BJ (cell line): ENCODE results near the gene ZNF556. TPM values are rescaled to one million over a fixed set of nuclear protein-coding genes. Genes with fewer than 3 reads are reported as not detected.

ENCODE experiments used
- CTCF ChIA-PET: fragments of 350-600 bp; formaldehyde crosslinking; extraction: SDS; loops from one replicate; lab custom pipeline; 2021; ENCODE audit warnings: antibody characterized with exemption, inconsistent platforms; lab: Yijun Ruan, JAX
- POLR2A ChIA-PET: fragments of 300-600 bp; sonication (Branson Sonifier 250); formaldehyde crosslinking; extraction: SDS; loops from one replicate; lab custom pipeline; 2021; ENCODE audit warnings: antibody characterized with exemption; lab: Charles Lee
- DNase-seq: peaks from one replicate; pipeline ENCODE4 v3.0.0-alpha.2; 2011; ENCODE audit warnings: low read depth
- H3K27me3 ChIP-seq: 2 replicates; pipeline ENCODE4 v1.6.0; 2011; ENCODE audit warnings: low read length; ENCODE audit not compliant: control insufficient read depth, insufficient read depth
- H3K36me3 ChIP-seq: 2 replicates; pipeline ENCODE4 v1.5.1; 2011; ENCODE audit warnings: low read length; ENCODE audit not compliant: control insufficient read depth, insufficient read depth
- H3K4me3 ChIP-seq: 2 replicates; pipeline ENCODE4 v1.5.1; 2011; ENCODE audit warnings: low read depth, mild to moderate bottlenecking, control low read depth, low read length
- CTCF ChIP-seq: IDR thresholded peaks from 2 replicates; pipeline ENCODE4 v1.5.1; 2011; ENCODE audit warnings: low read depth, mild to moderate bottlenecking, control low read depth, inconsistent platforms, low read length, moderate library complexity; ENCODE audit not compliant: insufficient read depth
- polyA plus RNA-seq: library from polyadenylated mRNA; depleted of rRNA; stranded (reverse); fragments of >200 nt; gene quantifications from 2 replicates; pipeline ENCODE4 v1.2.3, GENCODE V29; 2011

Gene ZNF556
- polyA plus RNA-seq, 1 experiment, result not detected

DNA sequence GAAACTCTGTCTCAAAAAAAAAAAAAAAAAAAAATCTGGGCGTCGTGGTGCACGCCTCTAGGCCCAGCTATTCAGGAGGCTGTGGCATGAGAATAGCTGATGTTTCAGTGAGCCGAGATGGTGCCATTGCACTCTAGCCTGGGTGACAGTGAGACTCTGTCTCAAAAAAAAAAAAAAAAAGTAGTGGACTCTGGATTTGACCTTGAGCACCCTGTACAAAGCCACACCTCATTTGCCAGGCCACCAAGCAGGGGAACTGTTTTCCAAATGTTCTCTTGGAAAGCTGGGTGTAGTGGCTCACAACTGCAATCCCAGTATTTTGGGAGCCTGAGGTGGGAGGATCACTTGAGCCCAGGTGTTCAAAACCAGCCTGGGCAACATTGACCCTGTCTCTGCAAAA is 29.7 kb upstream of the ZNF556 start:
- ChIA-PET CTCF (interaction anchor here (0.7 kb wide), 1 partner anchor 50 kb away, joined by 4 read pairs; no protein-coding TSS in a partner anchor), POLR2A (no interaction called here)
- TF ChIP-seq CTCF, result no peak

DNA sequence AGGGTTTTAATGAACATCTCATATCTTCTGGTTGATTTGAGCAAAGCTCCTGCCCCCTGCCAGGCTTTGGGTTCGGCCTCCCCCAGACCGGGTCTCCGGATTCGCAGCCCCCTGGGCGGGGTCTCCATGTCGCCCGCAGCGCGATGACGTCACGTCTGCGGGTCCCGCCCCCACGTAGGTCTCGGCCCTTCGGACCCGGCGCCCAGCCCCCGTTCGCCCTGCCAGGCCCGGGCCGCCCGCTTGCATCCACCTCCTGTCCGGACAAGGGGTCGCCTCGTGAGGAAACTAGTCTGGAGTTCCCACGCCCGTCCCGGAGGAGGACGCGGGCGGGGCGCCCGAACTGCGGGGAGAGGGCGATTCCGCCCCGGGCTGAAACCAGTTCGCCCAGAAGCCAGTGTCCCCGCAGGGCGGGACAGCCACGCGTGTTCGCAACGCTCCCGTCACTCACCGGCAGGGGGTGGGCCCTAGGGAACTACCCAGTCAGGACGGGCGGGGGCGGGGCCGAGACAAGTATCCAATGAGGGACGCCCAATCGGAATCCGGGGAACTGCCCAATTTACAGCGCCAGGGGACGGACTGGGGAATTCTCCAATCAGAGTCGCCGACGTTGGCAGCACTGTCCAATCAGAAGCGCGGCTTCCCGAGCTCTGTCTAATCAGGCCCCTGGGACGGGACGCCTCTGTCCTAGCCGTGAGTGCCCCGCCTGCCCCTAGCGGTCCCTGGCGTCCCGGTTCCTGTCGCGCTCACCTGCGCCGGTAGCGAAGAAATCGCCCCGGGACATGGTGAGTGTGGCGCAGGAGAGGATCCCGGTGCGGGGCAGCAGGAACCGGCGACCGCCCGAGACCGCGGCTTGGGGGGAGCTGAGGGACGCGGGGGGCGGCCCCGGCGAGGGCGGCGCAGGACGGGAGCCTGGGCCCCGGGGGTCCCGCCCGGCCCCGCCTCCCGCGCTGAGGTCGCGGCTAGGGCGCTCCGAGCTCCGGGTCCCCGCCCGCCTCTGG is 26.0 kb upstream of the ZNF556 start, which contains the start of gene ZNF555:
TSS of gene ZNF555 (plus strand) at position 682 of the 998 bp plus-strand sequence. CDS start at position 780, 98 bp downstream.
- CTCF ChIA-PET, result interaction anchor here (0.8 to 1.6 kb wide), 5 partner anchors 10 to 193 kb away, joined by 3 to 5 read pairs (median 3); partner anchors contain the start of gene ZNF554
- TF ChIP-seq CTCF, result peak; percentile 56
- Histone ChIP-seq H3K36me3 (no peaks in the 10 kb centered on the region; the same call in 1 of the 2 replicates), H3K27me3 (no peaks in the 10 kb centered on the region), H3K4me3 (peak within 1 kb of the TSS; percentile 93)
- DNase-seq, result peak; percentile 95
- POLR2A ChIA-PET, result interaction anchor here (0.5 to 1.0 kb wide), 2 partner anchors 60 to 139 kb away, joined by 3 read pairs; partner anchors contain the start of gene ZNF57

More for the DNA sequence above, 29.7 kb upstream of the ZNF556 start:
- no peaks in the 10 kb centered on the region for H3K27me3 ChIP-seq
- no peak overlapping the region for H3K4me3 ChIP-seq
- DNase-seq, result no peak
- H3K36me3 ChIP-seq, result peaks cover 2% of the 10 kb centered on the region; the same call in 1 of the 2 replicates

DNA sequence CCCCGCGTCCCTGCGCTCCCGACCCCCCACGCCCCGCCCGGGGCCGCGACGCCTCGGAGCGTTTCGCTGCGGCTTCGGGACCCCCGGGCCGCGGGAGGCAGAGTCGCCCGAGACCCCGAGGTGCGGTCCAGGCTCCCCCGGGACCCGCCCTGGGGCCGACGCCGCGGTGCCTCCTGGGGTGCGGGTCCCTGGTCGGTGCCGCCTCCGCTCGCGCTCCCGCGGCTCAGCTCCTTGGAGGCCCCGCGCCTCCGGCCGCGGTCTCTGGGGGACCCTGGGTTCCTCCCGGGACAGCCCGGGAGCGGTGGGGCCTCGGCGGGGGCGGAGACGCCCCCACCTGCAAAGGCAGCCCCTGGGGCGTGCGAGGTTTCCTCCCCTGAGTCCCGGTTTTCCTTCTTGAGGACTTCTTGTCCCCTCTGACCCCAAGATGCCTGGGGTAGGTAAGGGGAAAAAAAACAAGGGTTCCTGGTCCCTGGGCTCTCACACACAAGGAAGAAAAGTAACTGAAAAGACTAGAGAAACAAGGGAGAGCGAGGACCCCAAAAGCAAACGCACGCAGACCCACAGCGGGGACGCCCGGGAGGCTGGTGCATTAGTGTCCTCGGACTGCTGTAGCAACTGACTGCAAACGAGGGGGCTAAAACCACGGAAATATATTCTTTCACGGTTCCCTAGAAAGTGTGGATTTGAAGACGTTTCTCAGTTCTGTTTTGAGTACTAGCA is 25.1 kb upstream of the ZNF556 start:
- Histone ChIP-seq H3K36me3 (peaks cover 1% of the 10 kb centered on the region; the same call in 1 of the 2 replicates), H3K4me3 (peak overlapping the region; percentile 93), H3K27me3 (no peaks in the 10 kb centered on the region)
- no peak for TF ChIP-seq CTCF
- ChIA-PET CTCF (interaction anchor here (0.8 to 1.6 kb wide), 5 partner anchors 9 to 194 kb away, joined by 3 to 5 read pairs (median 3); partner anchors contain the start of gene ZNF554), POLR2A (interaction anchor here (0.5 to 1.0 kb wide), 2 partner anchors 59 to 140 kb away, joined by 3 read pairs; partner anchors contain the start of gene ZNF57)
- DNase-seq, result no peak

GRCh38 chr19:2845107-2845506 is 22.0 kb upstream of the ZNF556 start:
- peaks cover 1% of the 10 kb centered on the region; the same call in 1 of the 2 replicates for H3K36me3 ChIP-seq
- CTCF ChIA-PET, result no interaction called here
- TF ChIP-seq CTCF, result no peak
- H3K27me3 ChIP-seq, result no peaks in the 10 kb centered on the region
- DNase-seq, result no peak
- no peak overlapping the region for H3K4me3 ChIP-seq
- POLR2A ChIA-PET, result no interaction called here
